ENCODE results near the gene CTDSPL2. TPM values are rescaled to one million over a fixed set of nuclear protein-coding genes. Genes with fewer than 3 reads are reported as not detected.

CTDSPL2 gene
- total RNA-seq, 2 donors from 2014 or later: 31.7 to 43.0 TPM

DNA sequence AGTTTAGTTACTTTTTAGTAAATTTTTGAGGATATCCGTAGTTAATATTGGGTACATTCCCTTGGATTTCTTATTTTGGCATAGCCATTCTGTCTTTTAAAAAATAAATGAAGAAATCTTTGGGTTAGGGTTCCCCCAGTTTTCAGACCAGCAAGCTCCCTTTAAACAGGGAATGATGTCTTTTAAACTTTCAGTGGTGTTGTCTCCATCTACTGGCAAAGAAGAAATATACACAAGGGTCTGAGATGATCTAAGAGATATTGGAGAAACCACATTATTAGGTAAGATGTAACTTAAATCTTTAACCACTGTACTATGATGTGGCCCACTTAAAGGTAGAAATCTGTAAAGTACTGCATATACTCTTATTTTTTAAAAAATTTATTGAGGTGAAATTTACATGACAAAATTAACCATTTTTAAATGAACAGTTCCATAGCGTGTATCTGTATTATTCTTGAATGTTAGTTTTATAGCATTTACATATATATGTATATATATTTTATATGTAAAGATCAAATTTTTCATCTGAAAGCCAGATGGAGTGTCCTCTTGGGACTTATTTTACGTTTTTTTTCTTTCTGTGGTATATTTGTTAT lies 74.4 kb downstream of the CTDSPL2 start:
- peaks cover 6% of the 10 kb centered on the region for H3K36me3 ChIP-seq
- H3K27me3 ChIP-seq: no peaks in the 10 kb centered on the region
- TF ChIP-seq, protein P1, sequence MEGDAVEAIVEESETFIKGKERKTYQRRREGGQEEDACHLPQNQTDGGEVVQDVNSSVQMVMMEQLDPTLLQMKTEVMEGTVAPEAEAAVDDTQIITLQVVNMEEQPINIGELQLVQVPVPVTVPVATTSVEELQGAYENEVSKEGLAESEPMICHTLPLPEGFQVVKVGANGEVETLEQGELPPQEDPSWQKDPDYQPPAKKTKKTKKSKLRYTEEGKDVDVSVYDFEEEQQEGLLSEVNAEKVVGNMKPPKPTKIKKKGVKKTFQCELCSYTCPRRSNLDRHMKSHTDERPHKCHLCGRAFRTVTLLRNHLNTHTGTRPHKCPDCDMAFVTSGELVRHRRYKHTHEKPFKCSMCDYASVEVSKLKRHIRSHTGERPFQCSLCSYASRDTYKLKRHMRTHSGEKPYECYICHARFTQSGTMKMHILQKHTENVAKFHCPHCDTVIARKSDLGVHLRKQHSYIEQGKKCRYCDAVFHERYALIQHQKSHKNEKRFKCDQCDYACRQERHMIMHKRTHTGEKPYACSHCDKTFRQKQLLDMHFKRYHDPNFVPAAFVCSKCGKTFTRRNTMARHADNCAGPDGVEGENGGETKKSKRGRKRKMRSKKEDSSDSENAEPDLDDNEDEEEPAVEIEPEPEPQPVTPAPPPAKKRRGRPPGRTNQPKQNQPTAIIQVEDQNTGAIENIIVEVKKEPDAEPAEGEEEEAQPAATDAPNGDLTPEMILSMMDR (IDR thresholded peaks at IDR 0.05): no peak
- no peak overlapping the region for H3K27ac ChIP-seq
- no peak for DNase-seq
- intact Hi-C loops (cut with DNase I): no loop called here
- H3K9ac ChIP-seq (ENCODE audit: low read depth in 2 of 2, low read length in 2 of 2): no peak overlapping the region
- no peak overlapping the region for H3K4me3 ChIP-seq
- no peaks in the 10 kb centered on the region for H3K9me3 ChIP-seq
- H3K4me1 ChIP-seq: no peaks in the 10 kb centered on the region

DNA sequence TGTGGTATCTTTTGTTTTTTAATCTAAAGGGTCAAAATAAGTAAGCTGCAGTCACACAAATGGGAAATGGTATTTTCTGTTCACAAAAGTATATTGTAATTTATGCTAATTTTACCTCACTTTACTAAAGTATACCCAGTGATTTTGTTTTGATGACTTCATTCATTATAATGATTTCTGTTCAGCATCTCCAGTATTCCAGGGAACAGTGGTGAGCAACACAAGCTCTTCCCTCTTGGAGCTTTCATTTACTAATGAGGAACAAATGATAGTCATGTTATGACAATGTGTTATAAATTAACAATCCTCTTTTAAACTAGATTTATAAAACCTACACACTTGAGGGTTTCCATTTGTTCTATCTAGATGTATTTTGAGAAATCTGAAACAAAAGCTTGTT lies 89.0 kb downstream of the CTDSPL2 start:
- TF ChIP-seq, protein P1 (IDR thresholded peaks at IDR 0.05): no peak
- Histone ChIP-seq H3K36me3 (no peaks in the 10 kb centered on the region), H3K4me3 (no peak overlapping the region), H3K27me3 (no peaks in the 10 kb centered on the region), H3K4me1 (no peaks in the 10 kb centered on the region), H3K9ac (ENCODE audit: low read depth in 2 of 2, low read length in 2 of 2) (no peak overlapping the region), H3K27ac (no peak overlapping the region), H3K9me3 (no peaks in the 10 kb centered on the region)
- no peak for DNase-seq
- intact Hi-C loops (cut with DNase I): no loop called here

DNA sequence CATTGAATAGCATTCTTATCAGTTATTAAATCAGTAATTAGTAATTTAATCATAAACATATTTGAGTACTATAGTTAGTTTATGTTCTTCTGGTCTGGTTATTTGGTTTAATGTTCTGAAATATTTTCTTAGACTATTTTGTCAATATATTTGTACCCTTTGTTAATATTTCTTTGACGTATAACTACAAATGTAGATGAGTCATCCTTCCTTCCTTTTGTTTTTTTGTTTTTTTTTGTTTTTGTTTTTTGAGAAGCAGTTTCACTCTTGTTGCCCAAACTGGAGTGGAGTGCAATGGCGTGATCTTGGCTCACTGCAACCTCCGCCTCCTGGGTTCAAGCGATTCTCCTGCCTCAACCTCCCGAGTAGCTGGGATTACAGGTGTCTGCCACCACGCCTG lies 92.1 kb downstream of the CTDSPL2 start:
- no peaks in the 10 kb centered on the region for H3K4me1 ChIP-seq
- DNase-seq: no peak
- no peak overlapping the region for H3K9ac ChIP-seq (ENCODE audit: low read depth in 2 of 2, low read length in 2 of 2)
- H3K27ac ChIP-seq: no peak overlapping the region
- H3K36me3 ChIP-seq: no peaks in the 10 kb centered on the region
- intact Hi-C loops (cut with DNase I): no loop called here
- no peak overlapping the region for H3K4me3 ChIP-seq
- TF ChIP-seq, protein P1 (IDR thresholded peaks at IDR 0.05): no peak
- H3K9me3 ChIP-seq: no peaks in the 10 kb centered on the region
- no peaks in the 10 kb centered on the region for H3K27me3 ChIP-seq

DNA sequence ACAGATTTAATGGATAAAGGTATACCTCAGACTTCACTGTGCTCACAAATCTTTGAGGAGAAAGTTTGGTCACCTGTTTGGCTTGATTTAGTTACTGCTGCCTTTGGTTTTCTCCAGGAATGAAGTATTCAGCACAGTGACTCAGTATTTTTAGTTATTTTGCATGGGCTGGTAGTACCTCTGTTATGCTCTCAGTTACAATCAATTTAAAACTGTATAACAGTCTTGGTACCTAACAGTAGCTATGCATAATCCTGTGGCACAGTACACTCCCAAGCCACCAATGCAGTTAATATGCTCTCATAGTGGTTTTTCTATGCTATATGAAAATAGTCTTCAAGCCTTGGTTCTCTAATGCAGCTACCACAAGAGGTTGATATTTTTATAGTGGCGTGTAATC lies 97.6 kb downstream of the CTDSPL2 start:
- Histone ChIP-seq H3K36me3 (no peaks in the 10 kb centered on the region), H3K27me3 (no peaks in the 10 kb centered on the region), H3K27ac (no peak overlapping the region), H3K4me3 (no peak overlapping the region), H3K9me3 (no peaks in the 10 kb centered on the region), H3K4me1 (no peaks in the 10 kb centered on the region), H3K9ac (ENCODE audit: low read depth in 2 of 2, low read length in 2 of 2) (no peak overlapping the region)
- DNase-seq: no peak
- intact Hi-C loops (cut with DNase I): no loop called here
- TF ChIP-seq, protein P1 (IDR thresholded peaks at IDR 0.05): no peak

DNA sequence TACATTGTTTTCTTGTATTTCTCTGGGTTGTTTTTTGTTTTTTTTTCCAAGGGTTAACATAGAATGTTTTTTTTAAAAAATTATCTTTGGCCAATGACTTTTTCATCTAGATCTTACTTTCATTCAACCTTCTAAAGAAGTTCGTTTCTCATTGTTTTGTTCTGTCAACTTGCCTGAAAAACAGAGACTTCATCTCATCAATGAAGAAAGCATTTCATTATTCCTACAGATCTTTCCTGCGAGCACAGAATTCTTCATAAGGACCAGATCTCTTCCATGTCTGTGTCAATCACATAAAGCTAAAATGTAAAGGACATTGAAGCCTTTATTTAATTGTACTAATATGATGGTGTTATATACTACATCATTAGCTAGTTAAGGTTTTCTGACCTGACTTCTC lies 99.8 kb downstream of the CTDSPL2 start:
- H3K27me3 ChIP-seq: no peaks in the 10 kb centered on the region
- no peak overlapping the region for H3K9ac ChIP-seq (ENCODE audit: low read depth in 2 of 2, low read length in 2 of 2)
- H3K4me1 ChIP-seq: no peaks in the 10 kb centered on the region
- H3K4me3 ChIP-seq: no peak overlapping the region
- intact Hi-C loops (cut with DNase I): no loop called here
- H3K9me3 ChIP-seq: no peaks in the 10 kb centered on the region
- DNase-seq: no peak
- TF ChIP-seq, protein P1 (IDR thresholded peaks at IDR 0.05): no peak
- no peak overlapping the region for H3K27ac ChIP-seq
- H3K36me3 ChIP-seq: no peaks in the 10 kb centered on the region
